AG04450 (cell line): ENCODE measurements around the gene KCNJ15. TPM values are rescaled to one million over a fixed set of nuclear protein-coding genes. Genes with fewer than 3 reads are reported as not detected.

ENCODE experiments used
- CTCF ChIA-PET: fragments of 300-600, 350-600 bp; formaldehyde crosslinking; extraction: SDS; loops from one replicate; lab custom pipeline; 2022; ENCODE audit warnings: antibody characterized with exemption, inconsistent platforms; lab: Charles Lee
- POLR2A ChIA-PET: fragments of 350-600 bp; formaldehyde crosslinking; extraction: SDS; loops from one replicate; lab custom pipeline; 2021; ENCODE audit warnings: antibody characterized with exemption, inconsistent platforms; lab: Yijun Ruan, JAX
- DNase-seq: peaks from one replicate; pipeline ENCODE4 v3.0.0-alpha.2; 2011; ENCODE audit warnings: low read depth, low spot score
- H3K27ac ChIP-seq: one replicate; pipeline ENCODE4 v1.5.1; 2012; ENCODE audit warnings: low read depth, low read length, control low read depth
- H3K27me3 ChIP-seq: one replicate; pipeline ENCODE4 v1.6.0; 2012; ENCODE audit warnings: low read length; ENCODE audit not compliant: control insufficient read depth, insufficient read depth
- H3K4me3 ChIP-seq: 2 replicates; pipeline ENCODE4 v1.5.1; 2011; ENCODE audit warnings: mild to moderate bottlenecking, low read depth, low read length, control low read depth
- H3K9me3 ChIP-seq: 2 replicates; pipeline ENCODE4 v1.5.1; 2012; ENCODE audit warnings: low read length; ENCODE audit not compliant: control insufficient read depth, insufficient read depth
- CTCF ChIP-seq: IDR thresholded peaks from 2 replicates; pipeline ENCODE4 v1.5.1; 2011; ENCODE audit warnings: low read depth, low read length, control low read depth, inconsistent platforms
- polyA plus RNA-seq: library from polyadenylated mRNA; depleted of rRNA; stranded (reverse); fragments of >200 nt; gene quantifications from 2 replicates; pipeline ENCODE4 v1.2.3, GENCODE V29; 2011

KCNJ15 gene
- polyA plus RNA-seq, 1 experiment = 0.07 TPM

- Histone ChIP-seq H3K27me3 (no peaks in the 10 kb centered on the region), H3K9me3 (peaks cover 20% of the 10 kb centered on the region; the same call in 1 of the 2 replicates), H3K27ac (no peak overlapping the region), H3K4me3 (no peak overlapping the region)
- no peak for TF ChIP-seq CTCF
- CTCF ChIA-PET = interaction anchor here (1.2 to 6.4 kb wide), 3 partner anchors 13 to 134 kb away, joined by 5 to 353 read pairs (median 50); no protein-coding TSS in a partner anchor
- POLR2A ChIA-PET = no interaction called here
- no peak for DNase-seq
Observed at GRCh38 chr21:38220270-38220737, 36.5 kb upstream of the KCNJ15 start.

- no peaks in the 10 kb centered on the region for H3K27me3 ChIP-seq
- ChIA-PET POLR2A (no interaction called here), CTCF (interaction anchor here (0.9 to 6.4 kb wide), 2 partner anchors 131 to 132 kb away, joined by 3 to 353 read pairs; no protein-coding TSS in a partner anchor)
- no peak overlapping the region for H3K27ac ChIP-seq
- no peak for TF ChIP-seq CTCF
- H3K4me3 ChIP-seq = no peak overlapping the region
- H3K9me3 ChIP-seq = peaks cover 29% of the 10 kb centered on the region
- DNase-seq = no peak
Observed at GRCh38 chr21:38221594-38221993, 35.2 kb upstream of the KCNJ15 start.

- POLR2A ChIA-PET = no interaction called here
- TF ChIP-seq CTCF = no peak
- Histone ChIP-seq H3K4me3 (no peak overlapping the region), H3K27me3 (no peaks in the 10 kb centered on the region), H3K9me3 (peaks cover 40% of the 10 kb centered on the region), H3K27ac (no peak overlapping the region)
- DNase-seq = no peak
- CTCF ChIA-PET = interaction anchor here (2.0 kb wide), 1 partner anchor 132 kb away, joined by 7 read pairs; no protein-coding TSS in a partner anchor
Observed at GRCh38 chr21:38223893-38224540, 32.8 kb upstream of the KCNJ15 start.

GRCh38 chr21:38227401-38227800 lies 29.4 kb upstream of the KCNJ15 start:
- no peak for DNase-seq
- Histone ChIP-seq H3K27me3 (no peaks in the 10 kb centered on the region), H3K4me3 (no peak overlapping the region), H3K9me3 (peaks cover 45% of the 10 kb centered on the region), H3K27ac (no peak overlapping the region)
- POLR2A ChIA-PET = no interaction called here
- CTCF ChIA-PET = interaction anchor here (1.4 kb wide), 1 partner anchor 8 kb away, joined by 7 read pairs; no protein-coding TSS in a partner anchor
- TF ChIP-seq CTCF = no peak

GRCh38 chr21:38228115-38228514 lies 28.7 kb upstream of the KCNJ15 start:
- no peak overlapping the region for H3K4me3 ChIP-seq
- H3K9me3 ChIP-seq = peaks cover 37% of the 10 kb centered on the region
- no peaks in the 10 kb centered on the region for H3K27me3 ChIP-seq
- CTCF ChIA-PET = interaction anchor here (1.1 to 1.4 kb wide), 3 partner anchors 9 to 124 kb away, joined by 3 to 7 read pairs (median 3); no protein-coding TSS in a partner anchor
- POLR2A ChIA-PET = no interaction called here
- no peak for DNase-seq
- no peak for TF ChIP-seq CTCF
- H3K27ac ChIP-seq = no peak overlapping the region
